Hindlimb muscle (tissue), 1 donor: ENCODE data around the gene YPEL5. TPM values are rescaled to one million over a fixed set of nuclear protein-coding genes. Genes with fewer than 3 reads are reported as not detected.

Experiments
- DNase-seq: peaks from one replicate; pipeline ENCODE4 v3.0.0-alpha.2; 2013
- polyA plus RNA-seq: library from polyadenylated mRNA; unstranded; fragments of 120-200 nt; gene quantifications from one replicate; pipeline ENCODE4 v1.2.1, GENCODE V29; 2013; ENCODE audit not compliant: insufficient read length

Gene YPEL5
- polyA plus RNA-seq, 1 donor, result 46.2 TPM

- DNase-seq, result peak; percentile 63
These were observed 61.6 kb downstream of the YPEL5 start for GRCh38 chr2:30208453-30208852.

- DNase-seq, result no peak
These were observed 62.4 kb downstream of the YPEL5 start for GRCh38 chr2:30209227-30209626.

Other genes with a start within 250 kb of the YPEL5 start
- gene ALK, start 225.4 kb upstream of the YPEL5 start, polyA plus RNA-seq, result 0.18 TPM
- gene LBH, start 84.5 kb downstream of the YPEL5 start, polyA plus RNA-seq, result 28.6 TPM